Measurements from ENCODE around the gene DGKD.

Gene DGKD

DNA sequence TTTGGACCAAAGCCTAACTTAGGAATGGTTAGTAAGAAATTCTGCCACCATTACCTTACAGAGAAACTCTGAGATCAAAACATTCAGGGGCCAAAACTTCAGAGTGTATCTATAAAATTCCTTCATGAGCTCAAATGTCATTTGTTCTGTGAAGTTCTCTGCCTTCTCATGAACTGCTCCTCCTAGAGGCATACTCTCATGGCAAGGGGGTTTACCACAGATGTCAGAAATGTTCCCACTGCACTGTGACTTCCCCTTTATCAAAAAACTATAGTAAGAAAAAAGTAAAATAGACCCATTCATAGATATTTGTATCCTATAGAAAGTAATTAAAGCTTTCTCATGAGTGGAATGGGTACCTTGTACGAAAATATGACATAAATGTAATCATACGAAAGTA lies 143.8 kb downstream of the DGKD start:
- DNase-seq (ENCODE audit: low read depth in 2 of 2): no peak

DNA sequence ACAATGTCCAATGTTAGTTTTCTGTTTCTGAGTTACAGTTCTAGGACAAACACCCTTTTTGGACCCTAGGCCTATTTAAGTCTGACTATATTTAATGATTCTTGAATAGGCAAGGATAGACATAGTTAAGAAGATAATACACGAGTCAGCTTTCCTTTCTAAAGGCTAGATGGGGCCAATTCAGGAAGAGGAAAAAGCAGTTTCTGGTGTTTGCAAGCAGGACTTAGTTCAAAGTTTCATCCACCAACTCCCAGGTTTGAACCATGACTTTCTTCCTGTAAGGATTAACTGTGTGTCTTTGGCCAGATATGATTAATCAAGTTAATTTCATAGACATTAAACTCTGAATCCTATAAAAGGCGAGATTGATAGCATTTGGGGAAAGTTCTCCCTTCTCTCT lies 145.6 kb downstream of the DGKD start:
- no peak for DNase-seq (ENCODE audit: low read depth in 2 of 2)

DNA sequence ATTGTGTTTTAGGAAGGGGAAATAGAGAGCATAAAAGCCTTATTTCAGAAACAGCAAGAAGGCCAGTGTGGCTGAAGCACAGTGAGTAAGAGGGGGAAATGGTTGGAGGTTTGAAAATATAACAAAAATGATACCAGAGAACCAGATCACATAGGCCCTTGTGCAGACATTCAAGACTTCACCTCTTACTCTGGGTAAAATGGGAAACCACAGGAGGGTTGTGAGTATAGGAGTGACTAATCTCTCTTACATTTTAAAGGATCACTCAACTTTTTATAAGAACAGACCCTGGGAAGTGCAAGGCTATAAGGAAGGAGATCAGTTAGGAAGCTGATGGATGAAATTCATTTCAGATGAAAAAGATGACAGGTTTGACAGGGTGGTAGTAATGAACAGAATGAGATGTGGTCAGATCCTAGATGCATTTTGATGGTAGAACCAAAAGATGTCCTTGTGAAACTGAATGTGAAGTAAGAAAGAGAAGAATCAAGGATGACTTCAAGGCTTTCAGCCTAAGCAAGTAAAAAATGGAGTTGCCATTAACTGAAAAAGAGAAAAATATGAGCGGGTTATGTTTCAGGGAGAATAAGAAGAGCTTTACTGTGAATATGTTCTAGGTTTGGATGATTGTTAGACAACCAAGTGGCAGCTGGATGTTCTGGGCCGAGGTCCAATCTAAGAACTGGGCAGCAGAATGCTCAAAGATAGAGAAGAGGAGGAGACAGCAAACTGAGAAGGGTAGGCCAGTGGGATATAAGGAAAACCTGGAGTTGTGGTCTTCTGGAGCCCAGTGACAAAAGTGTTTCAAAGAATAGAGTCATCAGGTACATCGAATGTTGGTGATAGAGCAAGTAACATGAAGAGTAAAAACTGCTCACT lies 147.1 kb downstream of the DGKD start:
- DNase-seq (ENCODE audit: low read depth in 2 of 2): no peak

DNA sequence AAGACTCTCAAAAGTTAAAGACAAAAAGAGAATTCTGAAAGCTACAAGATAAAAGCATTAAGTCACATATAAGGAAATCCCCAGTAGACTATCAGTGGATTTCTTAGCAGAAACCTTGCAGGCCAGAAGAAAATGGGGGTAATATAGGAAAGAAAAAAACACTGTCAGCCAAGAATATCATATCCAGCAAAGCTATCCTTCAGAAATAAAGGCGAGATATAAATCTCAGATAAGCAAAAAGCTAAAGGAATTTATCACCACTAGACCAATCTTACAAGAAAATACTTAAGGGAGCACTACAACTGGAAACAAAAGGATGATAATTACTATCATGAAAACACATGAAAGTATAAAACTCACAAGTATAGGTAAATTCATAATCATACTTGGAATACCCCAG lies 149.2 kb downstream of the DGKD start:
- no peak for DNase-seq (ENCODE audit: low read depth in 2 of 2)

- no peak for DNase-seq (ENCODE audit: low read depth in 2 of 2)
Observed at GRCh38 chr2:233503947-233504637, 149.8 kb downstream of the DGKD start.

DNA sequence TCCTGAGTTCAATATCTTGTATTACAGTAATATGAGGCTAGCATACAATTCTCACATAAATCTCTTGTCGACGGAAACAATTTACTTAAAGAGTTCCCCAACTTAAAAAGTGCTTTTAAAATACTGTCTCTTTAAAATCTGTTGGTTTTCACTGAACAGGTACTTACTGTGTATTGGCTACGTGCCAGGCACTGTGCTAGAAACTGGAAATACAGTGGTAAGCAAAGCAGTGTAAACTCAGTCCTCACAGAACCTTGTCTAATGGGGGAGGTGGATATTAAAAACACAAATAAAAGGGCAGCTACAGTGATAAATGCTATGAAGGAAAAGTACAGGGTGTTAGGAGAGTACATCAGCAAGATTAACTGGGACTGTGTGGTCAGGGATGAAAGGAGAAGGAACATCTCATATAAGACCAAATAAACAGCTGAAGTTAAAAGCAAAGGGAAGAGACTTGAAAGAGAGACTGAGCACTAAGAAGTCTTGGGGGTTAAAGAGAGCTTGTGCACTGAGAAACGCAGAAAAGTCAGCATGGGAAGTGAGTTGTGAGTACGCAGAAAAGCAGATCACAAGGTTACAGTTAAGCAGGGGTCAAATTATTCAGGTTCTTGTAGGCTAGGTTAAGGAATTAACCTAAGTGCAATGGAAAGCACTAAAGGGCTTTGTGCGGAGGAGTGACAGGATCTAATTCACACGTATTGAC lies 159.8 kb downstream of the DGKD start:
- DNase-seq (ENCODE audit: low read depth in 2 of 2): no peak

GRCh38 chr2:233519787-233520611 lies 165.7 kb downstream of the DGKD start:
- DNase-seq (ENCODE audit: low read depth in 2 of 2): no peak
